Caco-2 (cell line): Measurements from ENCODE around the gene CISH. TPM values are rescaled to one million over a fixed set of nuclear protein-coding genes. Genes with fewer than 3 reads are reported as not detected.
A peak's percentile ranks its signal among the peaks of the same experiment; 100 is the strongest.

Experiments used
- BruUV-seq: library from RNA; stranded (reverse); fragments of 400-500 nt; replicated peaks from 2 replicates; lab custom pipeline; 2021; lab: Mats Ljungman, UMichigan
- CTCF ChIA-PET: fragments of 300-600 bp; sonication (Branson Sonifier 250); formaldehyde crosslinking; loops from one replicate; lab custom pipeline; 2022; ENCODE audit warnings: antibody characterized with exemption; lab: Charles Lee
- POLR2A ChIA-PET: fragments of 300-600 bp; sonication (Branson Sonifier 250); formaldehyde crosslinking; loops from one replicate; lab custom pipeline; 2022; ENCODE audit warnings: antibody characterized with exemption; lab: Charles Lee
- DNase-seq, 2 experiments: peaks; one replicate each; pipeline versions ENCODE4 v3.0.0 to v3.0.0-alpha.2; 2020 to 2022
- H3K27me3 ChIP-seq: replicated peaks from 2 replicates; pipeline ENCODE4 v1.6.0; 2011; ENCODE audit warnings: low read length; ENCODE audit not compliant: control insufficient read depth, insufficient read depth
- H3K36me3 ChIP-seq: 2 replicates; pipeline ENCODE4 v1.5.1; 2011; ENCODE audit warnings: low read length; ENCODE audit not compliant: control insufficient read depth, insufficient read depth
- H3K4me1 ChIP-seq: fragments of 250-450 bp; sonication (Bioruptor Pico); 2 replicates; pipeline ENCODE4 v1.5.1; 2020; ENCODE audit warnings: mild to moderate bottlenecking
- H3K4me3 ChIP-seq: 2 replicates; pipeline ENCODE4 v1.5.1; 2011; ENCODE audit warnings: low read depth, mild to moderate bottlenecking, control low read depth, low read length
- H3K9me3 ChIP-seq: fragments of 250-450 bp; sonication (Bioruptor Pico); 2 replicates; pipeline ENCODE4 v1.5.1; 2020; ENCODE audit warnings: mild to moderate bottlenecking, moderate library complexity
- H3K27ac Mint-ChIP-seq: one replicate; pipeline ENCODE4 v1.8.0; 2022; ENCODE audit warnings: mixed read lengths; ENCODE audit not compliant: unreplicated experiment
- H3K27me3 Mint-ChIP-seq: one replicate; pipeline ENCODE4 v1.8.0; 2022; ENCODE audit warnings: mixed read lengths; ENCODE audit not compliant: insufficient read depth, unreplicated experiment
- H3K36me3 Mint-ChIP-seq: one replicate; pipeline ENCODE4 v1.8.0; 2022; ENCODE audit warnings: mild to moderate bottlenecking, mixed read lengths; ENCODE audit not compliant: insufficient read depth, unreplicated experiment
- H3K4me1 Mint-ChIP-seq: one replicate; pipeline ENCODE4 v1.8.0; 2022; ENCODE audit warnings: low read depth, mixed read lengths; ENCODE audit not compliant: unreplicated experiment
- H3K4me3 Mint-ChIP-seq: one replicate; pipeline ENCODE4 v1.8.0; 2022; ENCODE audit warnings: mild to moderate bottlenecking, moderate library complexity, mixed read lengths; ENCODE audit not compliant: unreplicated experiment
- H3K9me3 Mint-ChIP-seq: one replicate; pipeline ENCODE4 v1.8.0; 2022; ENCODE audit warnings: mixed read lengths; ENCODE audit not compliant: unreplicated experiment
- intact Hi-C: fragments of 100-400 bp; cut with micrococcal nuclease; formaldehyde crosslinking; loops from one replicate; pipeline ENCODE4 v1.10.0; 2022; ENCODE audit not compliant: unreplicated experiment
- total RNA-seq: library from RNA; stranded (reverse); gene quantifications from 2 replicates; pipeline ENCODE4 v1.2.3, GENCODE V29; 2022
- TF ChIP-seq, protein P1 (sequence below), 2 experiments: fragments of 200-600 bp in 1 of 2; IDR thresholded peaks; 1 replicate in 1 of 2; 2 replicates in 1 of 2; pipeline versions ENCODE4 v1.5.1 to v1.8.0; 2011 to 2022; ENCODE audit warnings: antibody characterized with exemption in 1 of 2, control low read depth in 1 of 2, inconsistent platforms in 1 of 2, low read depth in 1 of 2, low read length in 1 of 2, mild to moderate bottlenecking in 1 of 2, moderate library complexity in 1 of 2; ENCODE audit not compliant: insufficient read depth in 1 of 2, severe bottlenecking in 1 of 2, unreplicated experiment in 1 of 2

Gene CISH
- total RNA-seq, 1 experiment from 2014 or later = 2.9 TPM

- DNase-seq = no peak
- CTCF ChIA-PET = interaction anchor here (1.0 kb wide), 1 partner anchor 30 kb away, joined by 3 read pairs; no protein-coding TSS in a partner anchor
- Histone ChIP-seq H3K4me3 (no peak overlapping the region), H3K27me3 (no peaks in the 10 kb centered on the region), H3K36me3 (no peaks in the 10 kb centered on the region; the same call in none of the 2 replicates), H3K9me3 (no peaks in the 10 kb centered on the region), H3K4me1 (peaks cover 25% of the 10 kb centered on the region)
- Mint-ChIP-seq H3K4me3 (no peak overlapping the region), H3K36me3 (peaks cover 5% of the 10 kb centered on the region), H3K27me3 (no peaks in the 10 kb centered on the region), H3K9me3 (no peaks in the 10 kb centered on the region), H3K27ac (no peak overlapping the region), H3K4me1 (peaks cover 17% of the 10 kb centered on the region)
- TF ChIP-seq, protein P1, sequence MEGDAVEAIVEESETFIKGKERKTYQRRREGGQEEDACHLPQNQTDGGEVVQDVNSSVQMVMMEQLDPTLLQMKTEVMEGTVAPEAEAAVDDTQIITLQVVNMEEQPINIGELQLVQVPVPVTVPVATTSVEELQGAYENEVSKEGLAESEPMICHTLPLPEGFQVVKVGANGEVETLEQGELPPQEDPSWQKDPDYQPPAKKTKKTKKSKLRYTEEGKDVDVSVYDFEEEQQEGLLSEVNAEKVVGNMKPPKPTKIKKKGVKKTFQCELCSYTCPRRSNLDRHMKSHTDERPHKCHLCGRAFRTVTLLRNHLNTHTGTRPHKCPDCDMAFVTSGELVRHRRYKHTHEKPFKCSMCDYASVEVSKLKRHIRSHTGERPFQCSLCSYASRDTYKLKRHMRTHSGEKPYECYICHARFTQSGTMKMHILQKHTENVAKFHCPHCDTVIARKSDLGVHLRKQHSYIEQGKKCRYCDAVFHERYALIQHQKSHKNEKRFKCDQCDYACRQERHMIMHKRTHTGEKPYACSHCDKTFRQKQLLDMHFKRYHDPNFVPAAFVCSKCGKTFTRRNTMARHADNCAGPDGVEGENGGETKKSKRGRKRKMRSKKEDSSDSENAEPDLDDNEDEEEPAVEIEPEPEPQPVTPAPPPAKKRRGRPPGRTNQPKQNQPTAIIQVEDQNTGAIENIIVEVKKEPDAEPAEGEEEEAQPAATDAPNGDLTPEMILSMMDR (IDR thresholded peaks at IDR 0.05; ENCODE audit: insufficient read depth in 1 of 2, low read depth in 1 of 2, low read length in 1 of 2, severe bottlenecking in 1 of 2, unreplicated experiment in 1 of 2) = no peak
- POLR2A ChIA-PET = no interaction called here
- intact Hi-C loops = loop anchor here (2.0 kb wide), 1 partner anchor 15 kb away; no protein-coding TSS in a partner anchor
- BruUV-seq = no TSS peak
These were observed 25.4 kb downstream of the CISH start for GRCh38 chr3:50585919-50586762.

- ChIA-PET CTCF (no interaction called here), POLR2A (no interaction called here)
- no peak overlapping the region for H3K4me3 Mint-ChIP-seq
These were observed 27.2 kb downstream of the CISH start for GRCh38 chr3:50584391-50584790.

DNA sequence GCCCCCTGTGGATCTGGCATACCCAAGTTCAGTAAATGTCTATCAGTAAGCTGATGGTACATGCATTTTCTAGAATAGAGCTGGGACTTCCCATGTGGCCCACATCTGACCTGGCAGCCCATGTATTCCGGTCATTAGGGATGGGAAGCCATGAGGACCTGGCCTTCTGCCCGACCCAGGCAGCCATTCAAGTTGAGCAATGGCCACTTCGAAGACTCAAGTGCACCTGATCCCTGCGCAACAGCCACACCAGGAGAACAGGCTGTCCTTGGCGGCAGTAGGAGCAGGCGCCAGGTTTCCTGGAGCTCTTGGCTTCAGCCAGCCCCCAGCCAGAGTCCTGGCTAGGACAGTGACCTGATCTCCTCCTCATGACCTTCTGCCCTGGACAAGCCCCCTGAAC lies 27.7 kb downstream of the CISH start:
- TF ChIP-seq, protein P1 (IDR thresholded peaks at IDR 0.05; ENCODE audit: insufficient read depth in 1 of 2, low read depth in 1 of 2, low read length in 1 of 2, severe bottlenecking in 1 of 2, unreplicated experiment in 1 of 2) = no peak
- no peaks in the 10 kb centered on the region; the same call in none of the 2 replicates for H3K36me3 ChIP-seq
- no peaks in the 10 kb centered on the region for H3K9me3 ChIP-seq
- Mint-ChIP-seq H3K9me3 (no peaks in the 10 kb centered on the region), H3K4me3 (no peak overlapping the region), H3K27me3 (no peaks in the 10 kb centered on the region), H3K36me3 (peaks cover 5% of the 10 kb centered on the region), H3K27ac (peak overlapping the region; percentile 75), H3K4me1 (peaks cover 17% of the 10 kb centered on the region)
- POLR2A ChIA-PET = no interaction called here
- no peak overlapping the region for H3K4me3 ChIP-seq
- no peak for DNase-seq
- CTCF ChIA-PET = interaction anchor here (0.9 kb wide), 1 partner anchor 28 kb away, joined by 3 read pairs; the partner anchor contains the start of gene CISH
- no peaks in the 10 kb centered on the region for H3K27me3 ChIP-seq
- H3K4me1 ChIP-seq = peaks cover 23% of the 10 kb centered on the region
- intact Hi-C loops = loop anchor here (2.0 kb wide), 1 partner anchor 17 kb away; no protein-coding TSS in a partner anchor
- BruUV-seq = no TSS peak

More at GRCh38 chr3:50584391-50584790, 27.2 kb downstream of the CISH start:
- Histone ChIP-seq H3K27me3 (no peaks in the 10 kb centered on the region), H3K36me3 (no peaks in the 10 kb centered on the region; the same call in none of the 2 replicates), H3K4me3 (no peak overlapping the region), H3K4me1 (peaks cover 25% of the 10 kb centered on the region), H3K9me3 (no peaks in the 10 kb centered on the region)
- no peaks in the 10 kb centered on the region for H3K9me3 Mint-ChIP-seq
- DNase-seq = peak in 1 of 2 experiments; percentile 47
- H3K4me1 Mint-ChIP-seq = peaks cover 17% of the 10 kb centered on the region
- BruUV-seq = TSS peak; percentile 35
- peaks cover 5% of the 10 kb centered on the region for H3K36me3 Mint-ChIP-seq
- H3K27me3 Mint-ChIP-seq = no peaks in the 10 kb centered on the region
- intact Hi-C loops = loop anchor here (2.0 kb wide), 1 partner anchor 16 kb away; no protein-coding TSS in a partner anchor
- TF ChIP-seq, protein P1 (IDR thresholded peaks at IDR 0.05; ENCODE audit: insufficient read depth in 1 of 2, low read depth in 1 of 2, low read length in 1 of 2, severe bottlenecking in 1 of 2, unreplicated experiment in 1 of 2) = no peak
- H3K27ac Mint-ChIP-seq = peak overlapping the region; percentile 75
